DMS153 treated with DMSO at 0.1 percent for 48 hours (cell line): Measurements from ENCODE around the gene CCDC60.
"Not testable (repeated sequence)": the region's sequence is repeated elsewhere in the genome, so short reads cannot be mapped to it uniquely, and the experiment has no call there.

ENCODE experiments used
- DNase-seq: peaks from one replicate; lab custom pipeline; 2025; ENCODE audit not compliant: unreplicated experiment; lab: John Stamatoyannopoulos, UW

Gene CCDC60

GRCh38 chr12:119328111-119328510, 6.4 kb upstream of the CCDC60 start:
- no peak for DNase-seq

GRCh38 chr12:119338593-119339363, 4.2 kb downstream of the CCDC60 start:
- no peak for DNase-seq

GRCh38 chr12:119340578-119340977, 6.0 kb downstream of the CCDC60 start:
- no peak for DNase-seq

- no peak for DNase-seq
These were observed 6.5 kb downstream of the CCDC60 start for GRCh38 chr12:119341020-119341419.

GRCh38 chr12:119341988-119342387, 7.5 kb downstream of the CCDC60 start:
- no peak for DNase-seq

GRCh38 chr12:119343130-119343529, 8.6 kb downstream of the CCDC60 start:
- no peak for DNase-seq

- peak; percentile 91 for DNase-seq
These were observed 19.6 kb downstream of the CCDC60 start for GRCh38 chr12:119354172-119354571.

- DNase-seq: not testable (repeated sequence)
These were observed 25.8 kb downstream of the CCDC60 start for GRCh38 chr12:119360366-119360765.

- DNase-seq: no peak
These were observed 28.5 kb downstream of the CCDC60 start for GRCh38 chr12:119363037-119363436.

- no peak for DNase-seq
These were observed 29.0 kb downstream of the CCDC60 start for GRCh38 chr12:119363490-119363889.

GRCh38 chr12:119365451-119365850, 30.9 kb downstream of the CCDC60 start:
- DNase-seq: no peak

GRCh38 chr12:119366007-119366406, 31.5 kb downstream of the CCDC60 start:
- no peak for DNase-seq

- DNase-seq: no peak
These were observed 34.6 kb downstream of the CCDC60 start for GRCh38 chr12:119369161-119369560.

- DNase-seq: peak; percentile 66
These were observed 35.5 kb downstream of the CCDC60 start for GRCh38 chr12:119369907-119370546.

- no peak for DNase-seq
These were observed 38.0 kb downstream of the CCDC60 start for GRCh38 chr12:119372540-119372939.

GRCh38 chr12:119373001-119373400, 38.5 kb downstream of the CCDC60 start:
- no peak for DNase-seq

GRCh38 chr12:119373666-119374065, 39.1 kb downstream of the CCDC60 start:
- DNase-seq: no peak

- no peak for DNase-seq
These were observed 40.1 kb downstream of the CCDC60 start for GRCh38 chr12:119374635-119375034.

- DNase-seq: no peak
These were observed 40.8 kb downstream of the CCDC60 start for GRCh38 chr12:119375075-119375882.

- DNase-seq: no peak
These were observed 41.3 kb downstream of the CCDC60 start for GRCh38 chr12:119375883-119376190.

- DNase-seq: no peak
These were observed 44.4 kb downstream of the CCDC60 start for GRCh38 chr12:119378903-119379302.
